HCT116 (cell line): ENCODE data around the gene ZNF532. TPM values are rescaled to one million over a fixed set of nuclear protein-coding genes. Genes with fewer than 3 reads are reported as not detected.

Source experiments
- ATAC-seq: fragments of 200-7000 bp; cut with Tn5 transposase; 2 replicates; pipeline ENCODE4 v1.9.1; 2020; ENCODE audit warnings: mild to moderate bottlenecking, moderate library complexity
- BruUV-seq: library from RNA; stranded (reverse); fragments of 400-500 nt; replicated peaks from 2 replicates; lab custom pipeline; 2021; lab: Mats Ljungman, UMichigan
- CTCF ChIA-PET: fragments of 300-600 bp; sonication (Branson Sonifier 250); formaldehyde crosslinking; loops from one replicate; lab custom pipeline; 2021; ENCODE audit warnings: antibody characterized with exemption; lab: Charles Lee
- POLR2A ChIA-PET: fragments of 300-600, 350-600 bp; sonication (Branson Sonifier 250); formaldehyde crosslinking; loops from one replicate; lab custom pipeline; 2021; ENCODE audit warnings: antibody characterized with exemption; lab: Charles Lee
- RAD21 ChIA-PET, 2 experiments: fragments of 300-600 bp; sonication (Branson Sonifier 250); formaldehyde crosslinking; loops; one replicate each; lab custom pipeline; 2023; ENCODE audit warnings: low total read pairs in 2 of 2; ENCODE audit not compliant: uncharacterized antibody in 2 of 2, unreplicated experiment in 2 of 2, low non-redundant PET in 1 of 2; lab: Charles Lee
- DNase-seq: peaks from one replicate; pipeline ENCODE4 v3.0.0-alpha.2; 2010; ENCODE audit warnings: low read depth, low spot score
- H2AFZ ChIP-seq: fragments of 200-600 bp; shearing (Covaris generic), sonication (generic); 2 replicates; pipeline ENCODE4 v1.6.1; 2017; ENCODE audit warnings: low read depth, mixed run types, mixed read lengths, antibody characterized with exemption, low read length; ENCODE audit not compliant: poor library complexity, severe bottlenecking
- H3K27ac ChIP-seq: 2 replicates; pipeline ENCODE4 v1.5.1; 2012; ENCODE audit warnings: low read depth, low read length
- H3K27me3 ChIP-seq: fragments of 200-600 bp; sonication (generic); 2 replicates; pipeline ENCODE4 v1.6.1; 2016; ENCODE audit warnings: mixed run types, low read length, mixed read lengths; ENCODE audit not compliant: insufficient read depth
- H3K36me3 ChIP-seq, 2 experiments: fragments of 200-500 bp in 1 of 2; fragments of 200-600 bp in 1 of 2; sonication (Bioruptor generic) in 1 of 2; sonication (generic) in 1 of 2; 2 replicates each; pipeline versions ENCODE4 v1.5.1 to v1.6.1; 2014 to 2016; ENCODE audit warnings: low read length in 2 of 2, inconsistent platforms in 1 of 2, mixed read lengths in 1 of 2, mixed run types in 1 of 2; ENCODE audit not compliant: insufficient read depth in 2 of 2, control insufficient read depth in 1 of 2
- H3K4me1 ChIP-seq, 2 experiments: fragments of 200-600 bp in 1 of 2; sonication (generic) in 1 of 2; 2 replicates each; pipeline versions ENCODE4 v1.5.1 to v1.6.1; 2012 to 2017; ENCODE audit warnings: low read length in 2 of 2, inconsistent platforms in 1 of 2, mild to moderate bottlenecking in 1 of 2, mixed read lengths in 1 of 2, mixed run types in 1 of 2, moderate library complexity in 1 of 2; ENCODE audit not compliant: insufficient read depth in 2 of 2, control insufficient read depth in 1 of 2
- H3K4me2 ChIP-seq: fragments of 200-600 bp; sonication (generic); 2 replicates; pipeline ENCODE4 v1.6.1; 2017; ENCODE audit warnings: mixed run types, low read length, mixed read lengths
- H3K4me3 ChIP-seq, 2 experiments: fragments of 200-600 bp in 1 of 2; sonication (generic) in 1 of 2; replicated peaks in 1 of 2; 2 replicates each; pipeline ENCODE4 v1.5.1; 2011 to 2016; ENCODE audit warnings: low read length in 2 of 2, control low read depth in 1 of 2, low read depth in 1 of 2, mild to moderate bottlenecking in 1 of 2, mixed read lengths in 1 of 2, mixed run types in 1 of 2
- H3K79me2 ChIP-seq: fragments of 200-600 bp; sonication (generic); 2 replicates; pipeline ENCODE4 v1.6.1; 2017; ENCODE audit warnings: mild to moderate bottlenecking, mixed run types, low read length, moderate library complexity, mixed read lengths; ENCODE audit not compliant: insufficient read depth
- H3K9ac ChIP-seq: fragments of 200-600 bp; sonication (generic); 2 replicates; pipeline ENCODE4 v1.6.1; 2016; ENCODE audit warnings: low read length, mixed read lengths
- H3K9me2 ChIP-seq: fragments of 200-600 bp; sonication (generic), shearing (Covaris generic); 2 replicates; pipeline ENCODE4 v1.6.1; 2017; ENCODE audit warnings: mixed run types, mild to moderate bottlenecking, moderate library complexity; ENCODE audit not compliant: insufficient read depth
- H3K9me3 ChIP-seq, 2 experiments: fragments of 200-500 bp in 1 of 2; fragments of 200-600 bp in 1 of 2; sonication (Bioruptor generic) in 1 of 2; sonication (generic) in 1 of 2; 2 replicates each; pipeline ENCODE4 v1.6.1; 2014 to 2017; ENCODE audit warnings: low read length in 2 of 2, mixed read lengths in 2 of 2, inconsistent platforms in 1 of 2, low read depth in 1 of 2, mild to moderate bottlenecking in 1 of 2, mixed run types in 1 of 2, moderate library complexity in 1 of 2; ENCODE audit not compliant: control insufficient read depth in 1 of 2, insufficient read depth in 1 of 2
- H4K20me1 ChIP-seq: fragments of 200-600 bp; sonication (generic), shearing (Covaris generic); 2 replicates; pipeline ENCODE4 v1.6.1; 2017; ENCODE audit warnings: mixed run types, mild to moderate bottlenecking, moderate library complexity; ENCODE audit not compliant: insufficient read depth
- CEBPB ChIP-seq: IDR thresholded peaks from 2 replicates; pipeline ENCODE4 v1.6.1; 2012; ENCODE audit warnings: low read depth
- ELF1 ChIP-seq: IDR thresholded peaks from 2 replicates; pipeline ENCODE4 v1.6.1; 2012; ENCODE audit warnings: low read depth, borderline replicate concordance
- FOSL1 ChIP-seq: IDR thresholded peaks from 2 replicates; pipeline ENCODE4 v1.6.1; 2012; ENCODE audit warnings: low read depth
- JUND ChIP-seq: IDR thresholded peaks from 2 replicates; pipeline ENCODE4 v1.6.1; 2012
- POLR2AphosphoS5 ChIP-seq: IDR thresholded peaks from 2 replicates; pipeline ENCODE4 v1.6.1; 2011; ENCODE audit warnings: mild to moderate bottlenecking, low read depth, low read length, moderate library complexity
- RAD21 ChIP-seq: IDR thresholded peaks from 2 replicates; pipeline ENCODE4 v1.6.1; 2012; ENCODE audit warnings: low read depth, mild to moderate bottlenecking
- SP1 ChIP-seq: IDR thresholded peaks from 2 replicates; pipeline ENCODE4 v1.6.1; 2012; ENCODE audit warnings: low read depth
- ZBTB33 ChIP-seq: IDR thresholded peaks from 2 replicates; pipeline ENCODE4 v1.6.1; 2011; ENCODE audit warnings: mild to moderate bottlenecking, low read length, moderate library complexity; ENCODE audit not compliant: insufficient replicate concordance; ENCODE audit errors: extremely low read depth
- intact Hi-C: fragments of 100-400 bp; cut with micrococcal nuclease; formaldehyde crosslinking; loops from 2 replicates; pipeline ENCODE4 v1.10.0; 2022
- total RNA-seq: library from RNA; stranded (reverse); gene quantifications from one replicate; pipeline ENCODE4 v1.2.1, GENCODE V29; 2021; ENCODE audit not compliant: unreplicated experiment

Gene ZNF532
- total RNA-seq, 1 experiment from 2014 or later: 11.6 TPM

- ChIA-PET CTCF (no interaction called here), RAD21 (interaction anchor here in 1 of 2 experiments (0.5 kb wide), 1 partner anchor 71 kb away, joined by 7 read pairs; no protein-coding TSS in a partner anchor), POLR2A (no interaction called here)
- H4K20me1 ChIP-seq: no peaks in the 10 kb centered on the region
- BruUV-seq: no TSS peak
- intact Hi-C loops: no loop called here
- H3K27me3 ChIP-seq: no peaks in the 10 kb centered on the region
- H3K4me1 ChIP-seq: peaks cover 3 to 11% of the 10 kb centered on the region in 2 experiments; a peak in 2 of 4 replicates
- no peak for DNase-seq
- ATAC-seq: no peak
- no peaks in the 10 kb centered on the region for H3K9me2 ChIP-seq
- H3K36me3 ChIP-seq: no peaks in the 10 kb centered on the region
- H2AFZ ChIP-seq: no peak overlapping the region
- no peaks in the 10 kb centered on the region for H3K79me2 ChIP-seq
- no peaks in the 10 kb centered on the region for H3K9me3 ChIP-seq
- no peak overlapping the region for H3K4me3 ChIP-seq
- no peak overlapping the region for H3K9ac ChIP-seq
- no peak for TF ChIP-seq RAD21
- TF ChIP-seq FOSL1: no peak
- TF ChIP-seq POLR2AphosphoS5: no peak
- no peak for TF ChIP-seq JUND
- TF ChIP-seq ELF1: no peak
- no peak for TF ChIP-seq ZBTB33
- no peak for TF ChIP-seq CEBPB
- no peak for TF ChIP-seq SP1
- no peak overlapping the region for H3K4me2 ChIP-seq
- no peak overlapping the region for H3K27ac ChIP-seq
These were observed 148.4 kb downstream of the ZNF532 start for GRCh38 chr18:59012815-59013705.
